GM12801 (cell line): ENCODE results near the gene ITIH2.

Experiments
- CTCF ChIP-seq: IDR thresholded peaks from one replicate; pipeline ENCODE4 v1.5.1; 2011; ENCODE audit warnings: control low read depth; ENCODE audit not compliant: insufficient read length; ENCODE audit errors: extremely low read depth

The ITIH2 gene

GRCh38 chr10:7717767-7718166, 14.7 kb downstream of the ITIH2 start:
- no peak for TF ChIP-seq CTCF

- TF ChIP-seq CTCF, result no peak
Measured at GRCh38 chr10:7718685-7719084, 15.6 kb downstream of the ITIH2 start.

GRCh38 chr10:7720478-7720877, 17.4 kb downstream of the ITIH2 start:
- TF ChIP-seq CTCF, result no peak

- TF ChIP-seq CTCF, result no peak
Measured at GRCh38 chr10:7722927-7723529, 19.9 kb downstream of the ITIH2 start.

- TF ChIP-seq CTCF, result no peak
Measured at GRCh38 chr10:7734821-7735220, 31.7 kb downstream of the ITIH2 start.

GRCh38 chr10:7738536-7739407, 35.7 kb downstream of the ITIH2 start:
- TF ChIP-seq CTCF, result no peak

GRCh38 chr10:7744307-7744706, 41.2 kb downstream of the ITIH2 start:
- no peak for TF ChIP-seq CTCF
